ENCODE results near the gene EDEM3. TPM values are rescaled to one million over a fixed set of nuclear protein-coding genes. Genes with fewer than 3 reads are reported as not detected.

EDEM3 gene
- total and polyA plus RNA-seq, 2 of the 8 experiments (the other 6 are each of a cell fraction or from before 2014, with no cell fraction given): 1.6 to 14.0 TPM

GRCh38 chr1:184640505-184640904 lies 114.2 kb downstream of the EDEM3 start:
- no peak overlapping the region for H3K18ac ChIP-seq (ENCODE audit: extremely low read depth, low read length)
- no peak overlapping the region for H4K8ac ChIP-seq (ENCODE audit: extremely low read depth, insufficient read depth, low read length)
- H3K9ac ChIP-seq (replicated peaks in 1 of 4; ENCODE audit: extremely low read depth in 1 of 4, low read depth in 3 of 4, low read length in 3 of 4): no peak overlapping the region
- H4K20me1 ChIP-seq (replicated peaks in 1 of 2; ENCODE audit: control insufficient read depth in 1 of 2, insufficient read depth in 2 of 2, low read length in 2 of 2): no peaks in the 10 kb centered on the region
- H3K79me1 ChIP-seq (ENCODE audit: low read depth, low read length): no peaks in the 10 kb centered on the region
- CTCF ChIA-PET (ENCODE audit: partially characterized antibody): no interaction called here
- H3K79me2 ChIP-seq (ENCODE audit: control insufficient read depth in 1 of 2, insufficient read depth in 2 of 2, low read length in 2 of 2): no peaks in the 10 kb centered on the region
- WGBS, 2 experiments (ENCODE audit: extremely low coverage in 1 of 2, insufficient coverage in 1 of 2, insufficient read length in 1 of 2, insufficient replicate concordance in 2 of 2, low coverage in 1 of 2, low lambda C conversion rate in 2 of 2, missing lambda C conversion rate in 1 of 2): 93% methylated on average over 3 of the region's 3 CpGs; no CpG with 5 or more reads in 1 of the 2 experiments
- H4K5ac ChIP-seq (ENCODE audit: insufficient read length, low read depth, low read length): no peak overlapping the region
- no peaks in the 10 kb centered on the region; a peak in 1 of 4 replicates for H3K9me3 ChIP-seq (ENCODE audit: insufficient read depth in 2 of 2, low read depth in 1 of 2, low read length in 1 of 2)
- no peaks in the 10 kb centered on the region for H3K4me1 ChIP-seq (replicated peaks in 1 of 4; ENCODE audit: control insufficient read depth in 3 of 4, insufficient read depth in 4 of 4, low read length in 3 of 4)
- H3K4me2 ChIP-seq (ENCODE audit: insufficient read depth in 1 of 2, low read depth in 2 of 2, low read length in 2 of 2): no peak overlapping the region
- H2BK15ac ChIP-seq (ENCODE audit: low read length): no peak overlapping the region
- no peak overlapping the region for H2BK12ac ChIP-seq (ENCODE audit: low read depth, low read length)
- H3K14ac ChIP-seq (ENCODE audit: insufficient read length): no peak overlapping the region
- no peak overlapping the region for H3K4me3 ChIP-seq (ENCODE audit: extremely low read depth in 1 of 4, insufficient read depth in 2 of 4, low read depth in 3 of 4, low read length in 4 of 4)
- H3K23me2 ChIP-seq (ENCODE audit: low read depth, low read length): no peaks in the 10 kb centered on the region
- no peak overlapping the region for H4K91ac ChIP-seq (replicated peaks; ENCODE audit: insufficient read length, low read length)
- no peak overlapping the region for H2BK5ac ChIP-seq (ENCODE audit: low read depth, low read length)
- no peak overlapping the region for H3K23ac ChIP-seq (ENCODE audit: insufficient read length)
- POLR2A ChIA-PET (ENCODE audit: partially characterized antibody): no interaction called here
- H2BK20ac ChIP-seq (ENCODE audit: low read length): no peak overlapping the region
- DNase-seq (ENCODE audit: low read depth in 1 of 2, low spot score in 2 of 2) (no peak), FAIRE-seq (no peak)
- H3K56ac ChIP-seq (replicated peaks; ENCODE audit: insufficient read length, low read depth, low read length): no peak overlapping the region
- no peak overlapping the region for H2BK120ac ChIP-seq (replicated peaks; ENCODE audit: low read depth, low read length)
- no peak overlapping the region for H2AK5ac ChIP-seq (ENCODE audit: low read depth, low read length)
- no peak overlapping the region for H3K27ac ChIP-seq (ENCODE audit: low read depth, low read length)
- no peaks in the 10 kb centered on the region for H3K36me3 ChIP-seq (ENCODE audit: control insufficient read depth in 2 of 4, insufficient read depth in 4 of 4, low read length in 3 of 4)
- H3K27me3 ChIP-seq (replicated peaks in 1 of 4; ENCODE audit: control insufficient read depth in 3 of 4, extremely low read depth in 1 of 4, insufficient read depth in 3 of 4, low read length in 3 of 4): no peaks in the 10 kb centered on the region
- no peak overlapping the region for H2AFZ ChIP-seq (ENCODE audit: low read length)
- H3K4ac ChIP-seq (replicated peaks; ENCODE audit: insufficient read length, low read depth, low read length): no peak overlapping the region
- no peak for TF ChIP-seq CHD2 (IDR thresholded peaks at IDR 0.05; ENCODE audit: low read length)
- no peak for TF ChIP-seq BRCA1 (IDR thresholded peaks at IDR 0.05; ENCODE audit: low read depth, low read length)
- no peak for TF ChIP-seq SP2 (IDR thresholded peaks at IDR 0.05; ENCODE audit: low read length)
- no peak for TF ChIP-seq SAP30 (IDR thresholded peaks at IDR 0.05; ENCODE audit: insufficient read depth, insufficient replicate concordance, low read length)
- TF ChIP-seq CBX8 (IDR thresholded peaks at IDR 0.05; ENCODE audit: borderline replicate concordance, low read depth, low read length): no peak
- no peak for TF ChIP-seq CTCF (IDR thresholded peaks at IDR 0.05; ENCODE audit: control extremely low read depth in 1 of 3, insufficient read depth in 1 of 3, low read depth in 1 of 3, low read length in 3 of 3)
- TF ChIP-seq POU5F1 (IDR thresholded peaks at IDR 0.05; ENCODE audit: low read depth, low read length): no peak
- TF ChIP-seq TEAD4 (IDR thresholded peaks at IDR 0.05; ENCODE audit: low read depth, low read length): no peak
- TF ChIP-seq TAF7 (optimal IDR thresholded peaks at IDR 0.05; ENCODE audit: borderline replicate concordance, low read depth, low read length): no peak
- TF ChIP-seq EGR1 (IDR thresholded peaks at IDR 0.05; ENCODE audit: borderline replicate concordance, low read depth, low read length): no peak
- TF ChIP-seq CTBP2 (IDR thresholded peaks at IDR 0.05; ENCODE audit: borderline replicate concordance, insufficient read depth, insufficient read length, low read length): no peak

All from H1 (cell line).